ENCODE results near the gene IGFBP5.

GRCh38 chr2:216695401-216695821, at the start of gene IGFBP5:
- TF ChIP-seq CTCF (IDR thresholded peaks at IDR 0.05) (no peak), POLR2A (IDR thresholded peaks at IDR 0.05) (no peak)

Data from lower leg skin (tissue), 3 donors.